Stomach (tissue), 4 donors: Measurements from ENCODE around the gene NR3C1.

Source experiments
- EP300 ChIP-seq: sonication (generic); formaldehyde crosslinking; IDR thresholded peaks from one replicate; pipeline ENCODE4 v1.6.1; 2017; ENCODE audit warnings: antibody characterized with exemption
- TF ChIP-seq, protein P1 (sequence below), 7 experiments: fragments of 450-650 bp in 4 of 7; fragments of 200-600 bp in 3 of 7; sonication (generic) in 3 of 7; IDR thresholded peaks; one replicate each; pipeline ENCODE4 v1.5.1; 2016 to 2019; ENCODE audit warnings: antibody characterized with exemption in 7 of 7, control low read depth in 2 of 7, mild to moderate bottlenecking in 1 of 7

DNA sequence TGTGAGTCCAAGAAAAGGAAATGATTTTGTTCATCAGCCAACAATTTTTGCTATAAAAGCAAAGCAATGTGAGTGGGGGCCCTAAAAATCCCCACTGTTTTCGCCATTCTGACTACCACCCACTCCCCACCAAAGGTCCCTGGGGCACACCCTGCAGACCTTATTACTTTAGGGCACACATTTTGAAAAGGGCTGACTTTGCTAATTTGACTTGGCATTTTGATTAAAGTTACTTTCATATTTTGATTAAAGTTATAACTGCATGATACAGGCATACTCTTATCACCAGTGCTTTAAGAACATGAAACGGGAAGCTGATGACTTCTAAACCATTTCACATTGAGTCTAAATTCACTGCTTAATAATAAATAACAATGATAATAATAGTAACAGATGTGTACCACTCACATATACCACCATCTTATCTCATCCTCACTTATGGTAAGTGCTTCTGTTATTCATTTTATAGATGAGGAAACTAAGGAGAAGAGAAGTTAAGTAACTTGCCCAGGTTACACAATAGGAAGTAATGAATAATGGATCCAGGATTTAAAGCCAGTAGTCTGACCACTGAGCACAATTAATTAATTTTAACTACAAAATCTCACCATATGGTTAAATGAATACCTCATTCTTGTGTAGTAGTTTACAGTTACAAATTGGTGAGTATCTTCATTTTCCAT, 25.4 kb upstream of the NR3C1 start:
- TF ChIP-seq, protein P1, sequence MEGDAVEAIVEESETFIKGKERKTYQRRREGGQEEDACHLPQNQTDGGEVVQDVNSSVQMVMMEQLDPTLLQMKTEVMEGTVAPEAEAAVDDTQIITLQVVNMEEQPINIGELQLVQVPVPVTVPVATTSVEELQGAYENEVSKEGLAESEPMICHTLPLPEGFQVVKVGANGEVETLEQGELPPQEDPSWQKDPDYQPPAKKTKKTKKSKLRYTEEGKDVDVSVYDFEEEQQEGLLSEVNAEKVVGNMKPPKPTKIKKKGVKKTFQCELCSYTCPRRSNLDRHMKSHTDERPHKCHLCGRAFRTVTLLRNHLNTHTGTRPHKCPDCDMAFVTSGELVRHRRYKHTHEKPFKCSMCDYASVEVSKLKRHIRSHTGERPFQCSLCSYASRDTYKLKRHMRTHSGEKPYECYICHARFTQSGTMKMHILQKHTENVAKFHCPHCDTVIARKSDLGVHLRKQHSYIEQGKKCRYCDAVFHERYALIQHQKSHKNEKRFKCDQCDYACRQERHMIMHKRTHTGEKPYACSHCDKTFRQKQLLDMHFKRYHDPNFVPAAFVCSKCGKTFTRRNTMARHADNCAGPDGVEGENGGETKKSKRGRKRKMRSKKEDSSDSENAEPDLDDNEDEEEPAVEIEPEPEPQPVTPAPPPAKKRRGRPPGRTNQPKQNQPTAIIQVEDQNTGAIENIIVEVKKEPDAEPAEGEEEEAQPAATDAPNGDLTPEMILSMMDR (IDR thresholded peaks at IDR 0.05) = no peak
- TF ChIP-seq EP300 = no peak
